Stimulated activated CD8-positive, alpha-beta memory T cell treated with anti-CD3 and anti-CD28 coated beads, Interleukin-15, amount 100 ng/mL, for 1 hour (primary cell): Measurements from ENCODE around the gene S100A6.
"Not testable (repeated sequence)": the region's sequence is repeated elsewhere in the genome, so short reads cannot be mapped to it uniquely, and the experiment has no call there.

Experiments
- DNase-seq: peaks from one replicate; pipeline ENCODE4 v3.0.0-alpha.2; 2020; ENCODE audit warnings: low read depth

Gene S100A6

DNA sequence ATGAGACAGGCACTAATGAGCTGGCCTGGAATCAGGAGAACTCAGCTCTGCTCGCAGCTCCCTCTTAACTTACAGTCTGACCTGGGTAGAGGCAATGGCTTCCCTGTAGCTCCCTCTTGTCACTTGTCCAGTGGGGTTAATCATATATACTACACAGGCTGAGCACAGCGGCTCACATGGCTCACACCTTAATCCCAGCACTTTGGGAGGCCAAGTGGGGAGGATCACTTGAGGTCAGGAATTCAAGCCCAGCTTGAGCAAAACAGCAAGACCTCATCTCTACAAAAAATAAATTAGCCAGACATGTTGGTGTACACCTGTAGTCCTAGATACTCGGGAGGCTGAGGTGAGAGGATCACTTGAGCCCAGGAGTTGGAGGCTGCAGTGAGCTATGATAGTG lies 4.2 kb downstream of the S100A6 start:
- DNase-seq: no peak

DNA sequence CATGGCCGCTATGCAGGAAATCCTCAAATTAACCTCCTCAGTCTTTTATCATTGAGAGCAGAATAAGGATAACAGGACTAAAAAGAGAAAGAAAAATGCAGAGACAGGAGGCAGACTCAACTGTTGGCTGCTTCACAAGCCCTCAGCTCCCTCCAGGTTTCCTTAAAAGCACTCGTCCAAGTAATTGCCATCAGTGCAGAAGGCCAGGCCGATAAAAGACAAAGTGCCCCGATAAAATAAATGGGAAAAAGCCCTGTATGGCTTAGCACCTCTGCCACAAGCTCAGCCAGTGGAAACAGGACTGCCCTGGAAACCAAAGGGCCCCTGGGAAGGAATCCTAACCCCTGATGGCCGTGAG lies 8.1 kb downstream of the S100A6 start:
- DNase-seq: no peak

DNA sequence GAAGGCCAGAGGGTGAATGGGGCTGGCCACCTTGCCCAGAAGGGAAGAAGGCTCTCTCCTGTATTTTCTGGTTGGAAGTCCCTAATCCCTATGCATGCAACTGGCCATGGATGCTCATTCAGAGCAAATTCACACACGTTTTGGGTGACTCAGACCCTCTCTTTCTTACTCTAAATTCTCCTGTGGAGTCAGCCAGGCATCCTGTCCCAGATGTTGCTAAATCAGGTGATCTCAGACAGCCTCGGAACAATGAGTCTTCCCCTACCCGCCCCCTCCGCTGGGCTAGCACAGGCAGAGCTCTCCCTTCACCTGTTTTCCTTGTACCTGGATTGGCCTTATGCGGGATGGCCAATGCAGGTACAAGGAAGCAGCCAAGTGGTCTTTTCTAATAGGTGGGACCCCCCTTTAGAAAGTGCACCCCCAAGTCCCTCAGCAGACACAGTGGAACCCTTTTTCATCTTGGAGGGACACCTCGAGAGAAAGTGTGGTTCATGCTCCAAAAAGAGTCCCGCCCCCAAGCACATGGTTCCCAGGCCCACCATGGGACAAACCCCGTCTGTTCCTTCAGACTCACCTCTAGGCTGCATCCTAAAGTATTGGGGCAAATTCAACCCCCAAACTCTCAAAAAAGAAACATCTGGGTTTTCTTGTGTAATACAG lies 8.6 kb downstream of the S100A6 start:
- no peak for DNase-seq

DNA sequence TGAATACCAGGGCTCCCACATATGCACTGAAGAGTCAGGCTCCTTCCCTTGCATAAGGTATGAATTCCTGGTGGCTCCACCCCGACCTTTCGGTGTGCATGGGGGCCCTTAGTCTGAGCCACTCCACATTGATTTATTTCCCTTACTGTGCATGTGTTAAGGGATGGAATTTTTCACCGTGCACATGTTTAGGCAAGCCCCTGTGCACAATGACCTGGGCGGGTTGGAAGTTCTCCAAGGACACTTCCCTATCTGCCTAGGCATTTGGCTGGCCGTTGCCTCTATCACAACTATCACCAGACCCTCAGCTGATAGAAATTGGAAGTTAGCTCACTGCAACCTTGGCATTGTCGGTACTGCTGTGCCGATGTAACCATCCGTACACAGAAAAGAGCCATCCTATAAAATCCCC lies 9.7 kb downstream of the S100A6 start:
- no peak for DNase-seq

DNA sequence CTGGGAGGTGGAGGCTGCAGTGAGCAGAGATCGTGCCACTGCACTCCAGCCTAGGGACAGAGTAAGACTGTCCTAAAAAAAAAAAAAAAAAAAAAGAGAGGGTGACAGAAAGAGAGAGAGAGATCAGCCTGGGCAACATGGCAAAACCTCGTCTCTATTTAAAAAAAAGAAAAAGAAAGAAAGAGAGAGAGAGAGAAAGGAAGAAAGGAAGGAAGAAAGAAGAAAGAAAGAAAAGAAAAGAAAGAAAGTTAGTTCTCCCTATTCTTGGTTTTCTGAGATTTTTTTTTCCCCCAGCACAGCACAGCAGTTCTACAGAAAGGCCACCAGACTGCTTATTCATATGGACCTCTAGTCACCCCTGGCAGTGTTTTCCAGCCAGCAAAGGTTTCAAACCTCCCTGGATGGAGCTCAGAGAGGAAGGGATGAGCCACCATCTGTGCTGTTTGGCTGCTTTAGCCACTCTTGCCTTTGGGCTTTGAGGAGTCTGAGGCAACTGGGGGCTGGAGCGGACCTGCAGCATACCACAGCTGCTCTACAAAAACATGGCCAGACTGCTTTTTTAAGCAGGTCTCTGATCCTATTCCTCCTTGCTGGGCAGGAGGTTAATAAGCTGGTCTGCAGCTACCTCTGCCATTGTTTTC lies 10.6 kb downstream of the S100A6 start:
- no peak for DNase-seq

DNA sequence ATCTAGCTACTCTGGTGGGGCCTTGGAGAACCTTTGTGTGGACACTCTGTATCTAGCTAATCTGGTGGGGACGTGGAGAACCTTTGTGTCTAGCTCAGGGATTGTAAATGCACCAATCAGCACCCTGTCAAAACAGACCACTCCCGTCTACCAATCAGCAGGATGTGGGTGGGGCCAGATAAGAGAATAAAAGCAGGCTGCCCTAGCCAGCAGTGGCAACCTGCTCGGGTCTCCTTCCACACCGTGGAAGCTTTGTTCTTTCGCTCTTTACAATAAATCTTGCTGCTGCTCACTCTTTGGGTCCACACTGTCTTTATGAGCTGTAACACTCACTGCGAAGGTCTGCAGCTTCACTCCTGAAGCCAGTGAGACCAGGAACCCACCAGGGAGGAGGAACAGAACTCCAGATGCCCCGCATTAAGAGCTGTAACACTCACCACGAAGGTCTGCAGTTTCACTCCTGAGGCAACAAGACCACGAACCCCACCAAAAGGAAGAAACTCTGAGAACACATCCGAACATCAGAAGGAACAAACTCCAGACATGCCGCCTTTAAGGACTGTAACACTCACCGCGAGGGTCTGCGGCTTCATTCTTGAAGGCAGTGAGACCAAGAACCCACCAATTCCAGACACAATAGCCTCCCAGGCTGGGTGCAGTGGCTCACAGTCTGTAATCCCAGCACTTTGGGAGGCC lies 13.3 kb downstream of the S100A6 start:
- DNase-seq: not testable (repeated sequence)

DNA sequence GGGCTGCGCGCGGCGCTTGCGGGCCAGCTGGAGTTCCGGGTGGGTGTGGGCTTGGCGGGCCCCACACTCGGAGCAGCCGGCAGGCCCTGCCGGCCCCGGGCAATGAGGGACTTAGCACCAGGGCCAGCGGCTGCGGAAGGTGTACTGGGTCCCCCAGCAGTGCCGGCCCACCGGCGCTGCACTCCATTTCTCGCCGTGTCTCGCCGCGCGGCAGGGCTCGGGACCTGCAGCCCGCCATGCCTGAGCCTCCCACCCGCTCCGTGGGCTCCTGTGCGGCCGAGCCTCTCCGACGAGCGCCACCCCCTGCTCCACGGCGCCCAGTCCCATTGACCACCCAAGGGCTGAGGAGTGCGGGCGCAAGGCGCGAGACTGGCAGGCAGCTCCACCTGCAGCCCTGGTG lies 14.0 kb downstream of the S100A6 start:
- not testable (repeated sequence) for DNase-seq

DNA sequence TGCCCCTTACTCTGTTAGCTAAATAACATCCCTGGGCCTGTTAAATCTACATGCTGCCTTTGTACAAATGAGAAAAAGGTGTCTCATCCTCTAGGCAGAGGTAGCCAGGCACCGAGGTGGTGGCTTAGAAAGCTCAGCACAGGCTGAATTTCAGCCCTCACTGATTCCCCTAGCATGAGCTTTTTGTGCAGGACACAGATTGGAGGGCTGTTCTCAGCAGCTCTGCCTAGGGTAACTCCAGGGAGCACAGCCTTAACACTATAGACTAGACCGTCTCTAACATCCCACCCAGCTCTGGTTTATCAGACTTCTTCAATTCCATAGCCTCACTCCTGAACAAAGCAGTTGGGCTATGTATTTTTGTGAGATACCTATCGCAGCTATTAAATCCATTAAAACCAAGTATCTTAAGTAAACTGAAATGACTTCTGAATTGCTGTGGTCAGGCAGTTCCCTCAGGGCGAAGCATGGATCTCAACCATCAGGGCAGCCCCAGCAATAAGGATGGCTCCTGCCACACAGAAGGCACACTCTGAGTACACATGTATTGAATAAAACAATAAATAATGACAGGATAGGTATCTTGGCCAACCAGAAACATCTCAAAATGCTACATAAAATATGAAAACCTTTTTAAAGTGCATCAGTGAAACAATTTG lies 14.8 kb downstream of the S100A6 start:
- no peak for DNase-seq

DNA sequence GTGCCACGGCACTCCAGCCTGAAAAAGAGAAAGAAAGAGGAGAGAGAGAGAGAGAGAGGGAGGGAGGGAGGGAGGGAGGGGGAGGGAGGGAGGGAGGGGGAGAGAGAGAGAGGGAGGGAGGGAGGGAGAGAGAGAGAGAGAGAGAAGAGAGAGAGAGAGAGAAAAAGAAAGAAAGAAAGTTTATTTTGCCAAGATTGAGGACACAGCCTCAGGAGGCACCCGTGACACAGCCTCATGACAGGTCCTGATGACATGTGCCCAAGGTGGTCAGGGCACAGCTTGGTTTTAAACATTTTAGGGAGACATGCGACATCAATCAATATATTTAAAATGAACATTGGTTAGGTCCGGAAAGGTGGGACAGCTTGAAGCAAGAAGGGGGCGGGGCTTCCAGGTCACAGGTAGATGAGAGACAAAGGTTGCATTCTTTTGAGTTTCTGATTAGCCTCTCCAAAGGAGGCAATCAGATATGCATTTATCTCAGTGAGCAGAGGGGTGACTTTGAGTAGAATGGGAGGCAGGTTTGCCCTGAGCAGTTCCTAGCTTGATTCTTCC lies 15.6 kb downstream of the S100A6 start:
- DNase-seq: not testable (repeated sequence)

DNA sequence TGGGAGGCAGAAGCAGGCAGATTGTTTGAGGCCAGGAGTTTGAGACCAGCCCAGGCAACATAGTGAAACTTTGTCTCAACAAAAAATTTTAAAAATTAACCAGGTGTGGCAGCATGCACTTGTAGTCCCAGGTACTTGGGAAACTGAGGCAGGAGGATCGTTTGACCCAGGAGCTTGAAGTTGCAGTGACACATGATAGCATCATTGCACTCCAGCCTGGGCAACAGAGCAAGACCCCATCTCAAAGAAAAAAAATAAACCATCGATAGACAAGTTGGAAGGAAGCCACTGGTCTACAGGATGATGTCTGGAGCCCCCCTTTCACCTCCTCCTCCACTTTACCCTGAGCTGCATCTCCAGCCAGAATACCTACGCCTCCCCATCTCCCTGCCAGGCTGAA lies 16.5 kb downstream of the S100A6 start:
- no peak for DNase-seq

DNA sequence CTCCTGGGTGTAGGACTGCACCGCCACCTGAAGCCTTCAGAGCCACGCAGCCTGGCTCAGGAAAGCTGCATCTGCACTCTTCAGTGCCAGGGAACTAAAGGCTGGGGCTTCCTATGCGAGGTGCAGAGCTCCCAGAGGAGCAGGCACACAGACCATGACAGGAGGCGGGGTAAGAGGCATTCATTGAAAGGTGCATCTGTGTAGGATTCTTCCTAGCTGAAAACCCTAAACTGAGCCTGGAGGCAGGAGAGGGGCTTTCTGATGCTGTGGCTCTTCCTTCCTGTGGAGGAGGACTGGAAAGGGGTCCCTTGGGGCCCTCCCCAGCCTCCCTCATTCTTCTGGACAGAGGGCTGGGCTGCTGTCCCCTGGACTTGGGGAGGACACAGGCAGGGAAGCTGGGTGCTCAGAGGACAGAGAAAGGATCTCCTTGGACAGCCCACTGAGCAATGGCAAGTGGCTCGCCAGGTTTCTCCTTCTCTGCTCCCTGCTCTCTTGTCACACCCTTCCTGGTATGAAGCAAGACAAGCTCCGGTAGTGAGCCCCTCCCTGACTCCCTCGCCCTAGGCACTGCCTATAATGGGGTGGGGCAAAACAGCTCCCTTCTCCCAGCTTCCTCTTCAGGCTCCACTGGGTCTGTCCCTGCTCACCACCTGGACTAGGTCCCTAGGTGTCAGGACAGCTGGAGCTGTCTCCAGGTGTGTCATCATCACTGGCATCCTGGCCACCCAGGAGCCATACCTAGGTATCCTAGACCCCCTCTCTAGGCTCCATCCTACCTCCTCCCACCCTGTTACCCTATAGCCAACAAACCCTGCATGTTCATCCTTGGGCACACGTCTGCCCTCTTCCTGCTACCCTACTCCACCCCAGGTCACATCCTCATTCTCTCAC lies 20.0 kb downstream of the S100A6 start:
- no peak for DNase-seq

DNA sequence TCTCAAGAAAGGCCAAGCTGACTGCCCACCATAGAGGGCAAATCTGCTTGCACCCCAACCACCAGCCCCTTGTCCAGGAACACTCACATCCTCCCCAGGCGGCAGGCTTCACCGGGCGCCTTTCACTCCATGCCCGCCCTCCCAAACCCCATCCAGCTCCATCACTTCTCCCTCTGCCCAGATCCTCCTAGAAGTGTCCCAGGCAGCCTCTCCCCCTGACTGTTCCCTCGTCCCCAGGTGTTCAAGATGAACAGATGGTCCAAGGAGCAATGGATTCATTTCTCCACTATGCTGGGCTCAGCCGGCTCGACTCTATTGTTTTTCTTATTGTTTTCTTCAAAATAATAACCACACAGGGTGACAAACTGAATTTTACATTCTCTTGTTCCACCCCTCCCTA lies 22.1 kb downstream of the S100A6 start:
- DNase-seq: no peak

DNA sequence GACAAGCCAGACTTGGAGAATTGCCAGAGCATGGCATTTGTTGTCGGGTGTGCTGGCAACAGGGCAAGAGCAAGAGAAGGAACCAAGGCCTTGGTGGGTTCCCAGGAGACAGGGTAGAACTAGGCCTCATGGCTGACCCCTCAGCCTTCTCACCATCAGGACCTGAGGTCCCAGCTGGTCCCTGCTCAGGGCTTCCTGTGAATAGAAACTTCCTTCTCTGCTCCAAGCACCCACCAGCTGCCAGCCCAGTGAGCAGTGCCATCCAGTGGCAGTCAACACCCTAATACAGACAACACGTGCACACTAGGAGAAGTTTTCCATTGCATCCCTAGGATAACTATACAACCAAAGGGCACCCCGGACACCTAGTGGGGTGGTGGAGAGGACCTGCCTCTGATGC lies 22.8 kb downstream of the S100A6 start:
- no peak for DNase-seq

DNA sequence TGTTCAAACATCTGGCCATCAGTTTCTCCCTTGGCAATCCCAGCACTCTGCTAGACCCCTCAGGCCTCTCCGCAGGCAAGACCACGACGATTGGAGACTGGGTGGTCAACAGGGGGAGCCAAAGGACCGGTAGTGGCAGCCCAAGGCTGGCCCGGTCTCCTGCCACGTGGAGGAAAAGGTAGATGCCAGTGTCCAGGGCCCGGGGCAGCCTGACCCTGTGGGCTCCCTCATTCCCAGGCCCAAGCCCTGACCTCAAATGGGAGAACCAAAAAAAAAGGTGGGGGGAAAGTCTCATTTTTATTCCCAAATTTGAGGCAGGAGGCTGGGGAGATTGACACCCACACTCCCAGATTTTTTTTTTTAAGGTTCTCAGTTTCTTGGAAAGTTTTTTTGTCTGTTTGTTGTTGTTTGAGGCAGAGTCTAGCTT lies 24.8 kb downstream of the S100A6 start:
- peak; percentile 68 for DNase-seq

DNA sequence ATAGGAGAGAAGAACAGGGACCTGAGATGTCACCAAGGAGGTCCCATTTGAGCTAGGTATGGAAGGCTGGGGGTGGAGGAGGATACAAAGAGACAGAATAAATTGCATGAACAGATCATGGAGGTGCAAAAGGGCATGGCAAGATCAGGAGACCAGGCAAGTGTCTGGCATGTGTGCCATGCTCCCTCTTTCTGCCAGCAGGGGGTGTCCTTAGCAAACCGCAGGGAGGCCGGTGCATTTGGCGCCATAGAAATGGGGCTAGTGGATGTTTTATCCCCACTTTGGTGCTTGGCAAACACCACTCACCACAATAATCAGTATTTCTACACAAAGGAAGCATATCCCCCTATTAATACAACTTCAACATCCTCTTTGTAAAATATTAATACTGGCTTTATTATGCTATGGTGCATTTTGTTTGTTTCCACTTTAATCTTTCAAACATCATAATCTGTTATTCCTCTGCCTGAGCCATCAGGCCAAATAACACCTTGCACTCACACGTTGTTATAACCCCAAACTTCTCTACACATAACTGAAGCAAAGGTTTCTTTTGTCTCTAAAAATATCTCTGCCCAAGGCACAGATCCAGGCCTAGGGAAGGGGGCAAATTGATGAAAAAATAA lies 25.9 kb downstream of the S100A6 start:
- DNase-seq: peak; percentile 38

DNA sequence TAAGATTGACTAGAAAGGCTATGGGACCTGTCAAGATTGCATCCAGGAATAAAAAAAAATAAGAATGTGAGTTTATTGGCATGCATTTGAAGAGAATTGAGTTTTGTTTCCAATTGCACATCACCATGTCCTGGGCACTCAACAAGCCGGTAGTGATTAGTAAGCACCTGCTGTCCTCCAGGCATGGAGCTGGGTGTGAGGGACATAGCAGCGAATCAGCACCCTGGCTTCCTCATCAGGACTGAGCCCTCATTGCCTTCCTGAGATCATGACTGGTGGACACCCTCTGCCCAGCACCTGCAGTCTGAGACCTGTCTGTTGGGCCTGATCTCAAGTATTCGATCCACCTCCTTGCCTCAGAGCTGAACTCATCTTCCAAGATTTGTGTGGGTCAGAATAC lies 26.8 kb downstream of the S100A6 start:
- no peak for DNase-seq

DNA sequence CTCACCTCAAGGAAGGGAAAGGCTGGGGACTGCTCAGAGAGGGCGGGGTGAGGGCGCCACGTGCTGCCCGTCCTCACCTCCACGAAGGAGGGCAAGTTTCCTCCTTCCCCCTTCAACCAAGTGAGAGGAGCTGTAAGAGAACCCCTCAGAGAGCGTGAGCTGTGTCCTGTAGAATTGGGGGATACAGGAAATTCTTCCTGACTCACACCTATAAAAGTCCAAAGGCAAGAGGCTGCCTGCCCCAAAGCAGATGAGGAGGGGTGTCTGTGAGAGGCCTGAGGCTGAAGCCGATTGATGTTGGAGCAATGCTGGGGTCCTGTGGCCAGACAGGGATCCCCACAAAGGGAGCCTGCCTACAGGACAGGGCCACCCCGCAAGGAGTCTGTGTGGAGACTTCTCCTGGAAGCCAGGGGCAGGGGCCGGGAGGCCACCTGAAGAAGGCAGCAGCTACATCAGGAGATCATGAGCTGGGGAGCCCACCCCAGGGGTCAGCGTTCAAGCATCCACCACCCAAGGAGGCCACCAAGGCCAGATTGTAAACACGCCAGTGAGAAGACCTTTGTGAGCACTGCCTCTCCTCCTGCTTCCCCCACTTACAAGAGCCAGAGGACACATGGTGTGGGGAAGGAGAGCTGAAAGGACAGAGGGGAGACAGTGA lies 27.7 kb downstream of the S100A6 start:
- no peak for DNase-seq

DNA sequence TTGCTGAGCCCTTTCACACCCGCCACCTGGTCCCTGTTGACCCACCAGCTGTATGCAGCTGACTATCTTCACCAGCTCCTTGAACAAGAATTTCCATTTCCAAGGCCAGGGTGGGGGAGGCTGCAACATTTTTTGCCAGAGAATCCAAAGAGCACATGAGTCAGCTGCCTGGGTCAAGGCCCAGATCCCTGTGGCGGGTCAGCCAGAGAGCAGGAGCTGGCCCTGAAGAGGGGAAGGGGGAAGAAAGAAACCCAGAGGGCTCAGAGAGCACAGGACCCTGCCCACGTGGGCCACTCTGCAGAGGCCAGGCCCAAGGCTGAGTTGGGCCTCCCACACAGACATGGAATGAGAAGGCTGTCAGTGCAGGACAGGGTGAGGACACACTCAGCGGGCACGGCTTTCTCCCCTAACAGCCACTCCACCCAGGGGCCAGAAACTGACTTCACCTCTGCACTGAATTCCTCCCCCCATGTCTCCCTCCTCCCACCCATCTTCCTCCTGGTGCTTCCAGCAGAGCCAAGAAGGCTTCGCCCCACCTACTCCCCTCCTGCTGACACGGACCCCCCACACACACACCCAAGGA lies 28.9 kb downstream of the S100A6 start:
- no peak for DNase-seq

DNA sequence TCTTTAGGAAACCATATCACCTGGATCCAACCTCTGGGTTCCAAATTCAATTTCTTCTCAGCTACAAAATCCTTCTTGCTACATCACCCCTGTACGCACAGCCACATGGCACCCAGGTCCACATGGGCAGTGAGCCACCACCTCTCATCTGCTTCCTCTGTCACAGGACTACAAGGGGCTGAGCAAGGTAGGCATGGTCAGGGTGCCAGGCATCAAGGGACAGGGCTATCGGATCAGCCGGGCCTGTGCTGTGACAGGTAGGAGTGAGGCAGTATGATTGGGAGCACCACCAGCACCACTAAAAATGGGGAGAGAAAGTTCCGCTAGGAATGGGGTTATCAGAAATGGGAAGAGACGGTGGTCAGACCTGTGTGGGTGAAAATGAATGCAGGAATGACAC lies 29.4 kb downstream of the S100A6 start:
- DNase-seq: no peak

DNA sequence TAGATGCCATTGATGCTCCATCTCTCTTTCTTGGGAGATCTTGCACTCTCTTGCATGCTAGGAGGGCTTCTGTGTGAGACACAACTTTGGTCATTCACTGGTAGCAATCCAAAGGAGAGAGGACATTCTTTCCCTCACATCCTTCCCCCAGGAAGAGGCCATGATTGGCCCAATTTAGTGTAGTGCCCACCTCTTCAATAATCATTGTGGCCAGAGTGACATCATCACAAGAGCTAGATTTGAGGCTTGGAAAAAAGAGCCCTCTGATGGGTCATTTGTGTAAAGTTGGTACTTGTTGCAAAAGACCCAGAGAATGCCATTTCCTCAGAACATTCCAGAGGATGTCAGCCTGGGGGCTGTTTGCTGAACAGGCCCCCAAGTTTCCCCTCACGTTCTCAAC lies 30.2 kb downstream of the S100A6 start:
- DNase-seq: no peak
